Activated CD4-positive, CD25-positive, alpha-beta regulatory T cell treated with anti-CD3 and anti-CD28 coated beads, Interleukin-2, amount 50 U/mL, for 16 hours (primary cell): Measurements from ENCODE around the gene C1orf53.
"Not testable (repeated sequence)": the region's sequence is repeated elsewhere in the genome, so short reads cannot be mapped to it uniquely, and the experiment has no call there.

ENCODE experiments used
- DNase-seq: peaks from one replicate; pipeline ENCODE4 v3.0.0-alpha.2; 2020; ENCODE audit warnings: low read depth, low spot score

C1orf53 gene

GRCh38 chr1:197920414-197921117, 18.1 kb downstream of the C1orf53 start:
- no peak for DNase-seq

- DNase-seq, result no peak
Observed at GRCh38 chr1:197921235-197922069, 19.0 kb downstream of the C1orf53 start.

GRCh38 chr1:197922070-197922390, 19.6 kb downstream of the C1orf53 start:
- DNase-seq, result no peak

GRCh38 chr1:197923038-197923437, 20.6 kb downstream of the C1orf53 start:
- no peak for DNase-seq

GRCh38 chr1:197924516-197925123, 22.2 kb downstream of the C1orf53 start:
- no peak for DNase-seq

GRCh38 chr1:197927908-197928665, 25.7 kb downstream of the C1orf53 start:
- DNase-seq, result no peak

- no peak for DNase-seq
Observed at GRCh38 chr1:197928849-197929336, 26.5 kb downstream of the C1orf53 start.

GRCh38 chr1:197933016-197933415, 30.6 kb downstream of the C1orf53 start:
- no peak for DNase-seq

GRCh38 chr1:197933647-197934046, 31.2 kb downstream of the C1orf53 start:
- no peak for DNase-seq

- no peak for DNase-seq
Observed at GRCh38 chr1:197937381-197937780, 35.0 kb downstream of the C1orf53 start.

- no peak for DNase-seq
Observed at GRCh38 chr1:197937892-197938291, 35.5 kb downstream of the C1orf53 start.

- not testable (repeated sequence) for DNase-seq
Observed at GRCh38 chr1:197939159-197939980, 36.9 kb downstream of the C1orf53 start.

GRCh38 chr1:197942042-197942441, 39.6 kb downstream of the C1orf53 start:
- DNase-seq, result no peak

GRCh38 chr1:197944485-197944884, 42.1 kb downstream of the C1orf53 start:
- no peak for DNase-seq

GRCh38 chr1:197948926-197949899, 46.8 kb downstream of the C1orf53 start:
- no peak for DNase-seq

- no peak for DNase-seq
Observed at GRCh38 chr1:197951089-197951488, 48.7 kb downstream of the C1orf53 start.

GRCh38 chr1:197951617-197952175, 49.3 kb downstream of the C1orf53 start:
- DNase-seq, result no peak

GRCh38 chr1:197953472-197953871, 51.0 kb downstream of the C1orf53 start:
- not testable (repeated sequence) for DNase-seq

- no peak for DNase-seq
Observed at GRCh38 chr1:197954718-197955418, 52.4 kb downstream of the C1orf53 start.
